Measurements from ENCODE around the gene TMEM126B. TPM values are rescaled to one million over a fixed set of nuclear protein-coding genes. Genes with fewer than 3 reads are reported as not detected.
A peak's percentile ranks its signal among the peaks of the same experiment; 100 is the strongest.
"Not testable (repeated sequence)": the region's sequence is repeated elsewhere in the genome, so short reads cannot be mapped to it uniquely, and the experiment has no call there.

The TMEM126B gene
- polyA plus RNA-seq, 1 experiment, result 21.6 TPM

- H3K4me3 ChIP-seq (ENCODE audit: low read depth, low read length); POLR2A ChIA-PET; H3K36me3 ChIP-seq (ENCODE audit: control insufficient read depth, insufficient read depth, low read length); H3K27me3 ChIP-seq (ENCODE audit: control insufficient read depth, insufficient read depth, low read length); DNase-seq (ENCODE audit: low read depth): not testable (repeated sequence)
- CTCF ChIA-PET, result interaction anchor here (0.7 to 1.6 kb wide), 3 partner anchors 9 to 13 kb away, joined by 3 to 5 read pairs (median 4); no protein-coding TSS in a partner anchor
These were observed 19.1 kb upstream of the TMEM126B start for GRCh38 chr11:85609286-85609685.

GRCh38 chr11:85611643-85612042 is 16.8 kb upstream of the TMEM126B start:
- DNase-seq (ENCODE audit: low read depth); H3K36me3 ChIP-seq (ENCODE audit: control insufficient read depth, insufficient read depth, low read length); CTCF ChIA-PET; H3K27me3 ChIP-seq (ENCODE audit: control insufficient read depth, insufficient read depth, low read length); H3K4me3 ChIP-seq (ENCODE audit: low read depth, low read length); POLR2A ChIA-PET: not testable (repeated sequence)

GRCh38 chr11:85619499-85619898 is 8.9 kb upstream of the TMEM126B start:
- no peak for DNase-seq (ENCODE audit: low read depth)
- TF ChIP-seq CTCF (IDR thresholded peaks at IDR 0.05; ENCODE audit: insufficient read depth, low read depth, low read length), result no peak
- H3K27me3 ChIP-seq (ENCODE audit: control insufficient read depth, insufficient read depth, low read length), result no peaks in the 10 kb centered on the region
- H3K36me3 ChIP-seq (ENCODE audit: control insufficient read depth, insufficient read depth, low read length), result no peaks in the 10 kb centered on the region
- no peak overlapping the region for H3K4me3 ChIP-seq (ENCODE audit: low read depth, low read length)
- POLR2A ChIA-PET, result no interaction called here
- CTCF ChIA-PET, result no interaction called here

- Histone ChIP-seq H3K36me3 (ENCODE audit: control insufficient read depth, insufficient read depth, low read length) (no peaks in the 10 kb centered on the region), H3K4me3 (ENCODE audit: low read depth, low read length) (no peak overlapping the region), H3K27me3 (ENCODE audit: control insufficient read depth, insufficient read depth, low read length) (no peaks in the 10 kb centered on the region)
- no peak for TF ChIP-seq CTCF (IDR thresholded peaks at IDR 0.05; ENCODE audit: insufficient read depth, low read depth, low read length)
- POLR2A ChIA-PET, result no interaction called here
- CTCF ChIA-PET, result no interaction called here
- no peak for DNase-seq (ENCODE audit: low read depth)
These were observed 8.1 kb upstream of the TMEM126B start for GRCh38 chr11:85620256-85620655.

- Histone ChIP-seq H3K36me3 (ENCODE audit: control insufficient read depth, insufficient read depth, low read length) (no peaks in the 10 kb centered on the region), H3K27me3 (ENCODE audit: control insufficient read depth, insufficient read depth, low read length) (no peaks in the 10 kb centered on the region), H3K4me3 (ENCODE audit: low read depth, low read length) (no peak overlapping the region)
- DNase-seq (ENCODE audit: low read depth), result no peak
- TF ChIP-seq CTCF (IDR thresholded peaks at IDR 0.05; ENCODE audit: insufficient read depth, low read depth, low read length), result no peak
- POLR2A ChIA-PET, result no interaction called here
- CTCF ChIA-PET, result no interaction called here
These were observed 1.9 kb upstream of the TMEM126B start for GRCh38 chr11:85626496-85626895.

- CTCF ChIA-PET, result interaction anchor here (0.9 to 1.0 kb wide), 2 partner anchors 11 to 227 kb away, joined by 3 to 4 read pairs; partner anchors contain the start of gene CCDC83
- Histone ChIP-seq H3K4me3 (ENCODE audit: low read depth, low read length) (peak within 1 kb of the TSS; percentile 75), H3K36me3 (ENCODE audit: control insufficient read depth, insufficient read depth, low read length) (no peaks in the 10 kb centered on the region), H3K27me3 (ENCODE audit: control insufficient read depth, insufficient read depth, low read length) (no peaks in the 10 kb centered on the region)
- no peak for TF ChIP-seq CTCF (IDR thresholded peaks at IDR 0.05; ENCODE audit: insufficient read depth, low read depth, low read length)
- DNase-seq (ENCODE audit: low read depth), result no peak
- POLR2A ChIA-PET, result interaction anchor here (1.4 kb wide), 1 partner anchor 20 kb away, joined by 4 read pairs; the partner anchor contains the start of gene TMEM126A
These were observed 928 bp upstream of the TMEM126B start, which contains the start of gene DLG2 for GRCh38 chr11:85627332-85627997. TSS of gene DLG2 (minus strand) at chr11:85627344.

All from BJ (cell line).